Activated CD8-positive, alpha-beta T cell treated with anti-CD3 and anti-CD28 coated beads for 36 hours (primary cell): ENCODE results near the gene SYT14. TPM values are rescaled to one million over a fixed set of nuclear protein-coding genes. Genes with fewer than 3 reads are reported as not detected.
"Not testable (repeated sequence)": the region's sequence is repeated elsewhere in the genome, so short reads cannot be mapped to it uniquely, and the experiment has no call there.

Experiments
- ATAC-seq: fragments of 200-7000 bp; cut with Tn5 transposase; one replicate; pipeline ENCODE4 v1.10.0; 2021; ENCODE audit warnings: mild to moderate bottlenecking, moderate library complexity
- CTCF ChIA-PET: fragments of 350-600 bp; sonication (Branson Sonifier 250); formaldehyde crosslinking; loops from one replicate; lab custom pipeline; 2021; ENCODE audit warnings: antibody characterized with exemption; lab: Charles Lee
- POLR2A ChIA-PET: fragments of 350-600 bp; sonication (Branson Sonifier 250); formaldehyde crosslinking; loops from one replicate; lab custom pipeline; 2021; ENCODE audit warnings: antibody characterized with exemption; lab: Charles Lee
- DNase-seq: peaks from one replicate; pipeline ENCODE4 v3.0.0-alpha.2; 2020
- H3K27ac Mint-ChIP-seq: one replicate; pipeline ENCODE4 v1.8.0; 2021; ENCODE audit warnings: mild to moderate bottlenecking, mixed read lengths
- H3K27me3 Mint-ChIP-seq: one replicate; pipeline ENCODE4 v1.8.0; 2021; ENCODE audit warnings: mixed read lengths
- H3K36me3 Mint-ChIP-seq: one replicate; pipeline ENCODE4 v1.8.0; 2021; ENCODE audit warnings: low read depth, mixed read lengths
- H3K4me1 Mint-ChIP-seq: one replicate; pipeline ENCODE4 v1.8.0; 2021; ENCODE audit warnings: low read depth, mixed read lengths
- H3K4me3 Mint-ChIP-seq: one replicate; pipeline ENCODE4 v1.8.0; 2021; ENCODE audit warnings: mild to moderate bottlenecking, moderate library complexity, mixed read lengths
- H3K9me3 Mint-ChIP-seq: one replicate; pipeline ENCODE4 v1.8.0; 2021; ENCODE audit warnings: mixed read lengths
- CTCF ChIP-seq: fragments of 200-600 bp; IDR thresholded peaks from one replicate; pipeline ENCODE4 v1.8.0; 2022; ENCODE audit warnings: antibody characterized with exemption, mild to moderate bottlenecking
- intact Hi-C: fragments of 100-400 bp; cut with micrococcal nuclease; formaldehyde crosslinking; loops from one replicate; pipeline ENCODE4 v1.10.0; 2022
- total RNA-seq, 2 experiments: library from RNA; stranded (reverse); gene quantifications; one replicate each; pipeline ENCODE4 v1.2.3, GENCODE V29; 2021

Gene SYT14
- total RNA-seq, 2 experiments from 2014 or later, result not detected

DNA sequence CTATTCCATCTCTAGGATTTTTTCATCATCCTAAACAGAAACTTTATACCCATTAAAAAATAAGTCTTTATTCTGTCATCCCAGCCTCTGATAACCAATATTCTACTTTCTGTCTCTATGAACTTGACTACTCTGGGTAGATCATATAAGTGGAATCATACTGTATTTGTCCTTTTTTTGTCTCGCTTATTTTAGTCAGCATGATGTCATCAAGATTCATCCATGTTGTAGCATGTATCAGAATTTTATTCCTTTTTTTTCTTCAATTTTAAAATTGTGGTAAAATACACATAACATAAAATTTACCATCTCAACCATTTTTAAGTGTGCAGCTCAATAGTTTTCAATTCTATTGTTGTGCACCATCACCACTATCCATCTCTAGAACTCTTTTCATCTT, 90.0 kb downstream of the SYT14 start:
- no peak for TF ChIP-seq CTCF
- DNase-seq, result no peak
- H3K9me3 Mint-ChIP-seq, result no peaks in the 10 kb centered on the region
- peaks cover 9% of the 10 kb centered on the region for H3K27me3 Mint-ChIP-seq
- no peaks in the 10 kb centered on the region for H3K4me1 Mint-ChIP-seq
- no peak overlapping the region for H3K4me3 Mint-ChIP-seq
- no peak for ATAC-seq
- ChIA-PET POLR2A (no interaction called here), CTCF (no interaction called here)
- intact Hi-C loops, result no loop called here
- H3K36me3 Mint-ChIP-seq, result no peaks in the 10 kb centered on the region
- H3K27ac Mint-ChIP-seq, result no peak overlapping the region

- H3K27me3 Mint-ChIP-seq, result peaks cover 14% of the 10 kb centered on the region
- H3K9me3 Mint-ChIP-seq, result peaks cover 3% of the 10 kb centered on the region
- ChIA-PET POLR2A (no interaction called here), CTCF (no interaction called here)
- ATAC-seq (no peak), DNase-seq (no peak)
- no peaks in the 10 kb centered on the region for H3K36me3 Mint-ChIP-seq
- no peak for TF ChIP-seq CTCF
- no peaks in the 10 kb centered on the region for H3K4me1 Mint-ChIP-seq
- no peak overlapping the region for H3K27ac Mint-ChIP-seq
- no peak overlapping the region for H3K4me3 Mint-ChIP-seq
- intact Hi-C loops, result no loop called here
Measured at GRCh38 chr1:210031473-210031872, 93.5 kb downstream of the SYT14 start.

DNA sequence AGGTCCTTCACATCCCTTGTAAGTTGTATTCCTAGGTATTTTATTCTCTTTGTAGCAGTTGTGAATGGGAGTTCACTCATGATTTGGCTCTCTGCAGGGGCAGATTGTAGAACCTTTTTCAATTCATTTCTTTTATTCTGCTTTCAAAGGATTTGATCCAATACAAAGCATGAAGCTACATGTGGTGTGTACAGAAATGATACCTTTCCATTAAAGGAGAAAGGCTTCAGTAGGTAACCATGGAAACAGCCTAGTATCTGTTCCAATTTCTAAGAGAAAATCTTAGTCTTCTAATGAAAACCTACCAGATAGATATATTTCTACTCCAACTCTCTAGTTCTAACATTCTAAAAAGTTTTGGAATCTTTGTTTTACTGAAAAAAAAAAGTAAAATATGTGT, 105.0 kb downstream of the SYT14 start:
- intact Hi-C loops, result no loop called here
- Mint-ChIP-seq H3K9me3 (peaks cover 8% of the 10 kb centered on the region), H3K4me3 (no peak overlapping the region), H3K36me3 (no peaks in the 10 kb centered on the region), H3K27ac (no peak overlapping the region), H3K27me3 (peaks cover 7% of the 10 kb centered on the region), H3K4me1 (no peaks in the 10 kb centered on the region)
- no peak for DNase-seq
- CTCF ChIA-PET, result no interaction called here
- no peak for TF ChIP-seq CTCF
- no peak for ATAC-seq
- POLR2A ChIA-PET, result no interaction called here

GRCh38 chr1:210049616-210050015, 111.6 kb downstream of the SYT14 start:
- Mint-ChIP-seq H3K36me3 (no peaks in the 10 kb centered on the region), H3K4me1 (no peaks in the 10 kb centered on the region), H3K9me3 (no peaks in the 10 kb centered on the region), H3K27me3 (peaks cover 4% of the 10 kb centered on the region), H3K4me3 (no peak overlapping the region), H3K27ac (no peak overlapping the region)
- intact Hi-C loops, result no loop called here
- ChIA-PET CTCF (no interaction called here), POLR2A (no interaction called here)
- no peak for DNase-seq
- ATAC-seq, result no peak
- no peak for TF ChIP-seq CTCF

DNA sequence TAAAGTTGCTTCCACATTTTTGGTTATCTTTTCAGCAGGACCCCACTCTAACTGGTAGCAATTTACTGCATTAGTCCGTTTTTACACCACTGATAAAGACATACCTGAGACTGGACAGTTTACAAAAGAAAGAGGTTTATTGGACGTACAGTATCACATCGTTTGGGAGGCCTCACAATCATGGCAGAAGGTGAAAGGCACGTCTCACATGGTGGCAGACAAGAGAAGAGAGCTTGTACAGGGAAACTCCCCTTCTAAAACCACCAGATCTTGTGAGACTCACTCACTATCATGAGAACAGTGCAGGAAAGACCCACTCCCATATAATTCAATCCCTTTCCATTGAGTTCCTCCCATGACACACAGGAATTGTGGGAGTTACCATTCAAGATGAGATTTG, 112.5 kb downstream of the SYT14 start:
- H3K9me3 Mint-ChIP-seq, DNase-seq, H3K27ac Mint-ChIP-seq, H3K4me1 Mint-ChIP-seq, intact Hi-C loops, CTCF ChIA-PET, ATAC-seq, H3K27me3 Mint-ChIP-seq, H3K4me3 Mint-ChIP-seq, H3K36me3 Mint-ChIP-seq, POLR2A ChIA-PET: not testable (repeated sequence)

DNA sequence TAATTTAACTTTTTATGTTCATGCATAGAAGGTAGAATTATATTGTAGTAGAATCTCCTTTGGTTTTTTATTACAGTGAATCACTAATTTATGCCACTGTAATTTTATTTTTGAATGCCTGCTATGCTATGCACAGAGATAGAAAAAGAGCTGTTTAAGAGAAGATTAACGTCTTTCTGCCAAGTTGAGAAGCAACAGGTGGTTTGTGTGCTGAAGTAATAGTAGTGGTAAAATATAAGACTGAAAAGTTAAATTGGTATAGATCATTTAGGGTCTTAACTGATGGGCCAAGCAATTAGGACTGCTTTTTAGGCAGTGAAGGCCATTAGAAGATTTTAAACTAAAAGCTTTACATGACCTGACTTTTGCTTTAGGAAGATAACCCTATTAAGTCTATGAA, 115.1 kb downstream of the SYT14 start:
- no peak for DNase-seq
- intact Hi-C loops, result no loop called here
- ChIA-PET CTCF (no interaction called here), POLR2A (no interaction called here)
- no peaks in the 10 kb centered on the region for H3K9me3 Mint-ChIP-seq
- no peaks in the 10 kb centered on the region for H3K36me3 Mint-ChIP-seq
- ATAC-seq, result no peak
- peaks cover 11% of the 10 kb centered on the region for H3K27me3 Mint-ChIP-seq
- no peak overlapping the region for H3K4me3 Mint-ChIP-seq
- H3K27ac Mint-ChIP-seq, result no peak overlapping the region
- no peaks in the 10 kb centered on the region for H3K4me1 Mint-ChIP-seq
- TF ChIP-seq CTCF, result no peak
